ENCODE results near the gene TBC1D9B. TPM values are rescaled to one million over a fixed set of nuclear protein-coding genes. Genes with fewer than 3 reads are reported as not detected.

The TBC1D9B gene
- total and polyA plus RNA-seq, 4 experiments from 2014 or later: 9.3 to 85.0 (median 61.1) TPM

- no peak overlapping the region for H3K4me3 ChIP-seq (ENCODE audit: low read length in 2 of 2)
- ChIA-PET CTCF (ENCODE audit: partially characterized antibody) (no interaction called here), POLR2A (ENCODE audit: partially characterized antibody) (interaction anchor here (1.0 kb wide), 1 partner anchor 69 kb away, joined by 3 read pairs; no protein-coding TSS in a partner anchor)
- H3K4me3 Mint-ChIP-seq: no peak overlapping the region
- no peaks in the 10 kb centered on the region for H3K4me1 ChIP-seq (ENCODE audit: insufficient read depth, low read length)
- H3K27me3 ChIP-seq (ENCODE audit: insufficient read depth, low read length): no peaks in the 10 kb centered on the region
- DNase-seq: no peak
- peak overlapping the region in 2 of 7 donors; percentile 61 to 72 for H3K27ac Mint-ChIP-seq
- peaks cover 0 to 3% (median 0%) of the 10 kb centered on the region in 8 donors for H3K9me3 Mint-ChIP-seq
- peaks cover 50 to 72% of the 10 kb centered on the region in 2 donors for H3K36me3 Mint-ChIP-seq
- H3K27me3 Mint-ChIP-seq: no peaks in the 10 kb centered on the region
- no peak overlapping the region for H3K27ac ChIP-seq (ENCODE audit: low read depth, low read length)
- H3K4me1 Mint-ChIP-seq: no peaks in the 10 kb centered on the region
- no peaks in the 10 kb centered on the region for H3K9me3 ChIP-seq (ENCODE audit: control insufficient read depth in 1 of 2, low read length in 2 of 2)
- H3K36me3 ChIP-seq (ENCODE audit: insufficient read depth, low read length): peaks cover 56% of the 10 kb centered on the region
- intact Hi-C loops (cut with micrococcal nuclease): no loop called here
Observed at GRCh38 chr5:179890751-179891682, 16.7 kb downstream of the TBC1D9B start.

GRCh38 chr5:179889885-179890284 is 17.8 kb downstream of the TBC1D9B start:
- POLR2A ChIA-PET (ENCODE audit: partially characterized antibody): interaction anchor here (1.0 kb wide), 1 partner anchor 68 kb away, joined by 3 read pairs; no protein-coding TSS in a partner anchor
- Mint-ChIP-seq H3K4me1 (no peaks in the 10 kb centered on the region), H3K9me3 (peaks cover 0 to 3% (median under 1%) of the 10 kb centered on the region in 8 donors)

GRCh38 chr5:179887802-179888201 is 19.9 kb downstream of the TBC1D9B start:
- H3K4me1 Mint-ChIP-seq: no peaks in the 10 kb centered on the region
- peaks cover 0 to 19% (median 12%) of the 10 kb centered on the region in 8 donors for H3K9me3 Mint-ChIP-seq
- CTCF ChIA-PET (ENCODE audit: partially characterized antibody): no interaction called here

More at GRCh38 chr5:179889885-179890284, 17.8 kb downstream of the TBC1D9B start:
- no peaks in the 10 kb centered on the region for H3K27me3 Mint-ChIP-seq
- Histone ChIP-seq H3K4me3 (ENCODE audit: low read length in 2 of 2) (no peak overlapping the region), H3K9me3 (ENCODE audit: control insufficient read depth in 1 of 2, low read length in 2 of 2) (no peaks in the 10 kb centered on the region), H3K36me3 (ENCODE audit: insufficient read depth, low read length) (peaks cover 59% of the 10 kb centered on the region), H3K27ac (ENCODE audit: low read depth, low read length) (no peak overlapping the region), H3K4me1 (ENCODE audit: insufficient read depth, low read length) (no peaks in the 10 kb centered on the region), H3K27me3 (ENCODE audit: insufficient read depth, low read length) (no peaks in the 10 kb centered on the region)
- no peak overlapping the region for H3K4me3 Mint-ChIP-seq
- H3K27ac Mint-ChIP-seq: peak overlapping the region in 1 of 7 donors; percentile 73
- no peak for DNase-seq
- intact Hi-C loops (cut with micrococcal nuclease): no loop called here
- H3K36me3 Mint-ChIP-seq: peaks cover 51 to 70% of the 10 kb centered on the region in 2 donors
- CTCF ChIA-PET (ENCODE audit: partially characterized antibody): interaction anchor here (0.7 to 1.3 kb wide), 2 partner anchors 13 to 88 kb away, joined by 3 read pairs; no protein-coding TSS in a partner anchor

GRCh38 chr5:179887095-179887494 is 20.6 kb downstream of the TBC1D9B start:
- no peak overlapping the region for H3K4me3 ChIP-seq (ENCODE audit: low read length in 2 of 2)
- ChIA-PET POLR2A (ENCODE audit: partially characterized antibody) (no interaction called here), CTCF (ENCODE audit: partially characterized antibody) (no interaction called here)
- Mint-ChIP-seq H3K4me1 (no peaks in the 10 kb centered on the region), H3K4me3 (no peak overlapping the region), H3K9me3 (peaks cover 0 to 21% (median 15%) of the 10 kb centered on the region in 8 donors), H3K36me3 (peaks cover 64 to 74% of the 10 kb centered on the region in 2 donors), H3K27me3 (no peaks in the 10 kb centered on the region), H3K27ac (peak overlapping the region in 1 of 7 donors; percentile 49)
- no peak overlapping the region for H3K27ac ChIP-seq (ENCODE audit: low read depth, low read length)
- no peak for DNase-seq
- no peaks in the 10 kb centered on the region for H3K4me1 ChIP-seq (ENCODE audit: insufficient read depth, low read length)
- peaks cover 55% of the 10 kb centered on the region for H3K36me3 ChIP-seq (ENCODE audit: insufficient read depth, low read length)
- H3K9me3 ChIP-seq (ENCODE audit: control insufficient read depth in 1 of 2, low read length in 2 of 2): peaks cover 0 to 3% of the 10 kb centered on the region in 2 donors
- H3K27me3 ChIP-seq (ENCODE audit: insufficient read depth, low read length): no peaks in the 10 kb centered on the region
- intact Hi-C loops (cut with micrococcal nuclease): no loop called here

More at GRCh38 chr5:179887802-179888201, 19.9 kb downstream of the TBC1D9B start:
- Histone ChIP-seq H3K36me3 (ENCODE audit: insufficient read depth, low read length) (peaks cover 62% of the 10 kb centered on the region), H3K9me3 (ENCODE audit: control insufficient read depth in 1 of 2, low read length in 2 of 2) (peaks cover 0 to 1% of the 10 kb centered on the region in 2 donors), H3K27me3 (ENCODE audit: insufficient read depth, low read length) (no peaks in the 10 kb centered on the region), H3K27ac (ENCODE audit: low read depth, low read length) (no peak overlapping the region), H3K4me3 (ENCODE audit: low read length in 2 of 2) (no peak overlapping the region), H3K4me1 (ENCODE audit: insufficient read depth, low read length) (no peaks in the 10 kb centered on the region)
- Mint-ChIP-seq H3K4me3 (no peak overlapping the region), H3K36me3 (peaks cover 61 to 78% of the 10 kb centered on the region in 2 donors), H3K27ac (no peak overlapping the region), H3K27me3 (no peaks in the 10 kb centered on the region)
- DNase-seq: no peak
- POLR2A ChIA-PET (ENCODE audit: partially characterized antibody): no interaction called here
- intact Hi-C loops (cut with micrococcal nuclease): no loop called here

DNA sequence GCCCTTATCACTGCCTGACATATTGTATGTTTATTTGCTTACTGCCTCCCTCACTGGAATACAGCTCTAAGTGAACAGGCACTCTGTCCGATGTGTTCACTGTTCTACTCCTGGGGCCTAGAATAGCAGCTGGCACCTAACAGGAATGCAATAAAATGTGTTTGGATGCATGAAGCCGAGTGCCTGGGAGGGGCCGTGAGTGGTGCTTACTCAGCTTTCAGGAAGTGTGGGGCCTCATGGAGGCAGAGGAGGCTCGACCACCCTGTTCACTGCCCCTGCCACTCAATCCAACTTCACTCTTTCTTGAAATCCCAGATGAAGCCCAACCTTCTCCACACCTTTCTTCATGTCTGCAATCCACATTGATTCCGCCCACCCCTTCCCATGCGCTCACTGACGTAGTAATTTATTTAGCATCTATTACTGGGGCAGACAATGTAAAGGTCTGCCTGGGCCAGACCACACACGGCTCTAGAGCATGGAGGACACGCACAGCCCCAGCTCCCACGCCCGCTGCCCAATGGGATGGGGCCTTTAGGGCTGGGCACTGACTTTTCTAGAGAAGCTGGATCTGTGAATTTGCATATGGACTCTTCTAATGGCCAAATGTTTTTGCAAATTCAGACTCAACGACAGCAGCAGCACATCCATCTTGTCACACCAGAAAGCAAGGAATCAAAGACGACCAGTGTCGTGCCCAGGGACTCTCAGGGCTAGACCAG is 21.3 kb downstream of the TBC1D9B start:
- H3K36me3 ChIP-seq (ENCODE audit: insufficient read depth, low read length): peaks cover 48% of the 10 kb centered on the region
- intact Hi-C loops (cut with micrococcal nuclease): no loop called here
- H3K36me3 Mint-ChIP-seq: peaks cover 63 to 73% of the 10 kb centered on the region in 2 donors

GRCh38 chr5:179885491-179886090 is 22.1 kb downstream of the TBC1D9B start:
- H3K27me3 ChIP-seq (ENCODE audit: insufficient read depth, low read length): no peaks in the 10 kb centered on the region
- peaks cover 61 to 72% of the 10 kb centered on the region in 2 donors for H3K36me3 Mint-ChIP-seq
- peak overlapping the region in 1 of 7 donors; percentile 66 for H3K27ac Mint-ChIP-seq
- ChIA-PET POLR2A (ENCODE audit: partially characterized antibody) (no interaction called here), CTCF (ENCODE audit: partially characterized antibody) (no interaction called here)
- no peak overlapping the region for H3K27ac ChIP-seq (ENCODE audit: low read depth, low read length)
- intact Hi-C loops (cut with micrococcal nuclease): no loop called here
- no peaks in the 10 kb centered on the region for H3K27me3 Mint-ChIP-seq
- no peak overlapping the region for H3K4me3 ChIP-seq (ENCODE audit: low read length in 2 of 2)
- peaks cover 0 to 3% of the 10 kb centered on the region in 2 donors for H3K9me3 ChIP-seq (ENCODE audit: control insufficient read depth in 1 of 2, low read length in 2 of 2)
- H3K4me1 ChIP-seq (ENCODE audit: insufficient read depth, low read length): no peaks in the 10 kb centered on the region
- H3K36me3 ChIP-seq (ENCODE audit: insufficient read depth, low read length): peaks cover 41% of the 10 kb centered on the region
- H3K4me3 Mint-ChIP-seq: no peak overlapping the region
- peaks cover 0 to 23% (median 16%) of the 10 kb centered on the region in 8 donors for H3K9me3 Mint-ChIP-seq
- H3K4me1 Mint-ChIP-seq: no peaks in the 10 kb centered on the region
- DNase-seq: no peak

More for the DNA sequence above, 21.3 kb downstream of the TBC1D9B start:
- no peak for DNase-seq
- no peaks in the 10 kb centered on the region for H3K27me3 ChIP-seq (ENCODE audit: insufficient read depth, low read length)
- CTCF ChIA-PET (ENCODE audit: partially characterized antibody): no interaction called here
- Mint-ChIP-seq H3K9me3 (peaks cover 0 to 23% (median 16%) of the 10 kb centered on the region in 8 donors), H3K27ac (peak overlapping the region in 2 of 7 donors; percentile 10 to 66), H3K4me1 (no peaks in the 10 kb centered on the region), H3K27me3 (no peaks in the 10 kb centered on the region), H3K4me3 (no peak overlapping the region)
- H3K4me1 ChIP-seq (ENCODE audit: insufficient read depth, low read length): no peaks in the 10 kb centered on the region
- H3K27ac ChIP-seq (ENCODE audit: low read depth, low read length): no peak overlapping the region
- no peak overlapping the region for H3K4me3 ChIP-seq (ENCODE audit: low read length in 2 of 2)
- peaks cover 0 to 3% of the 10 kb centered on the region in 2 donors for H3K9me3 ChIP-seq (ENCODE audit: control insufficient read depth in 1 of 2, low read length in 2 of 2)
- POLR2A ChIA-PET (ENCODE audit: partially characterized antibody): no interaction called here

Measured in CD4-positive, alpha-beta memory T cell (primary cell).